Mesenchymal stem cell (in vitro differentiated cells and primary cell): ENCODE data around the gene SLC24A4.
A peak's percentile ranks its signal among the peaks of the same experiment; 100 is the strongest.

Experiments used
- DNase-seq: peaks from one replicate; pipeline ENCODE4 v3.0.0-alpha.2; 2013
- H2AFZ ChIP-seq: one replicate; pipeline ENCODE4 v1.6.1; 2013; ENCODE audit warnings: low read depth, mild to moderate bottlenecking, control low read depth, inconsistent platforms, low read length, moderate library complexity
- H2AK5ac ChIP-seq: 2 replicates; pipeline ENCODE4 v1.6.1; 2013; ENCODE audit warnings: low read length, moderate library complexity, mild to moderate bottlenecking, inconsistent platforms; ENCODE audit not compliant: severe bottlenecking
- H2BK120ac ChIP-seq: one replicate; pipeline ENCODE4 v1.6.1; 2013; ENCODE audit warnings: low read depth, mild to moderate bottlenecking, inconsistent platforms, low read length, moderate library complexity
- H2BK12ac ChIP-seq, 2 experiments: one replicate each; pipeline ENCODE4 v1.6.1; 2013; ENCODE audit warnings: inconsistent platforms in 2 of 2, low read length in 2 of 2, mild to moderate bottlenecking in 2 of 2, moderate library complexity in 2 of 2, control low read depth in 1 of 2
- H2BK15ac ChIP-seq: one replicate; pipeline ENCODE4 v1.6.1; 2013; ENCODE audit warnings: mild to moderate bottlenecking, low read depth, inconsistent platforms; ENCODE audit not compliant: poor library complexity, severe bottlenecking
- H2BK5ac ChIP-seq: 2 replicates; pipeline ENCODE4 v1.6.1; 2013; ENCODE audit warnings: low read depth, mild to moderate bottlenecking, low read length, control low read depth, inconsistent platforms; ENCODE audit not compliant: poor library complexity, severe bottlenecking
- H3K14ac ChIP-seq, 2 experiments: one replicate each; pipeline ENCODE4 v1.6.1; 2013; ENCODE audit warnings: inconsistent platforms in 2 of 2, low read length in 2 of 2, control low read depth in 1 of 2, mild to moderate bottlenecking in 1 of 2, moderate library complexity in 1 of 2
- H3K18ac ChIP-seq, 2 experiments: one replicate each; pipeline ENCODE4 v1.6.1; 2013; ENCODE audit warnings: inconsistent platforms in 2 of 2, low read length in 2 of 2, control low read depth in 1 of 2, low read depth in 1 of 2, mild to moderate bottlenecking in 1 of 2
- H3K23ac ChIP-seq, 2 experiments: one replicate each; pipeline ENCODE4 v1.6.1; 2013; ENCODE audit warnings: inconsistent platforms in 2 of 2, low read length in 2 of 2, mild to moderate bottlenecking in 2 of 2, moderate library complexity in 2 of 2, control low read depth in 1 of 2
- H3K27ac ChIP-seq: 2 replicates; pipeline ENCODE4 v1.5.1; 2013; ENCODE audit warnings: mild to moderate bottlenecking, moderate library complexity, low read length, control low read depth, inconsistent platforms; ENCODE audit not compliant: poor library complexity, severe bottlenecking
- H3K27me3 ChIP-seq, 2 experiments: 2 replicates each; pipeline versions ENCODE4 v1.6.1 to v1.7.0; 2013; ENCODE audit warnings: low read length in 2 of 2, mild to moderate bottlenecking in 2 of 2, moderate library complexity in 2 of 2, control low read depth in 1 of 2, inconsistent platforms in 1 of 2; ENCODE audit not compliant: control insufficient read depth in 1 of 2, insufficient read depth in 1 of 2
- H3K36me3 ChIP-seq, 2 experiments: 2 replicates each; pipeline versions ENCODE4 v1.6.1 to v1.7.0; 2013; ENCODE audit warnings: low read length in 2 of 2, control low read depth in 1 of 2, inconsistent platforms in 1 of 2, low read depth in 1 of 2, mild to moderate bottlenecking in 1 of 2; ENCODE audit not compliant: insufficient read depth in 2 of 2, control insufficient read depth in 1 of 2
- H3K4ac ChIP-seq, 2 experiments: one replicate each; pipeline ENCODE4 v1.6.1; 2013; ENCODE audit warnings: inconsistent platforms in 2 of 2, low read length in 2 of 2, mild to moderate bottlenecking in 2 of 2, moderate library complexity in 2 of 2, control low read depth in 1 of 2, low read depth in 1 of 2
- H3K4me1 ChIP-seq: 2 replicates; pipeline ENCODE4 v1.6.1; 2013; ENCODE audit warnings: low read depth, low read length, control low read depth; ENCODE audit not compliant: control insufficient read depth, insufficient read depth
- H3K4me2 ChIP-seq: 2 replicates; pipeline ENCODE4 v1.6.1; 2013; ENCODE audit warnings: low read length, mild to moderate bottlenecking, inconsistent platforms; ENCODE audit not compliant: poor library complexity, severe bottlenecking
- H3K4me3 ChIP-seq, 2 experiments: 2 replicates each; pipeline versions ENCODE4 v1.5.1 to v1.7.0; 2013; ENCODE audit warnings: low read length in 2 of 2, mild to moderate bottlenecking in 2 of 2, control low read depth in 1 of 2, low read depth in 1 of 2; ENCODE audit not compliant: insufficient read depth in 1 of 2
- H3K79me1 ChIP-seq: replicated peaks from 2 replicates; pipeline ENCODE4 v1.6.1; 2013; ENCODE audit warnings: mild to moderate bottlenecking, control low read depth, low read length, inconsistent platforms; ENCODE audit not compliant: poor library complexity, severe bottlenecking
- H3K9ac ChIP-seq: 2 replicates; pipeline ENCODE4 v1.7.0; 2013; ENCODE audit warnings: mild to moderate bottlenecking, low read length, moderate library complexity
- H3K9me3 ChIP-seq: 2 replicates; pipeline ENCODE4 v1.7.0; 2013; ENCODE audit warnings: mild to moderate bottlenecking, low read length; ENCODE audit not compliant: control insufficient read depth
- H4K8ac ChIP-seq: one replicate; pipeline ENCODE4 v1.6.1; 2013; ENCODE audit warnings: inconsistent platforms, mild to moderate bottlenecking, low read length, moderate library complexity
- H4K91ac ChIP-seq: one replicate; pipeline ENCODE4 v1.6.1; 2013; ENCODE audit warnings: mild to moderate bottlenecking, low read length, inconsistent platforms
- WGBS: methylation state at CpG from one replicate; pipeline ENCODE4 v1.1.7; 2013; ENCODE audit warnings: mixed read lengths; 5-methylcytosine and 5-hydroxymethylcytosine counted together

Gene SLC24A4

GRCh38 chr14:92439537-92440344 lies 116.8 kb downstream of the SLC24A4 start:
- Histone ChIP-seq H2AK5ac (no peak overlapping the region), H2BK12ac (no peak overlapping the region), H3K14ac (no peak overlapping the region), H2AFZ (no peak overlapping the region), H3K36me3 (no peaks in the 10 kb centered on the region), H2BK5ac (no peak overlapping the region), H3K79me1 (no peaks in the 10 kb centered on the region), H3K27me3 (peaks cover 0 to 11% of the 10 kb centered on the region in 2 experiments), H3K4me1 (no peaks in the 10 kb centered on the region), H3K4me3 (no peak overlapping the region), H3K9me3 (no peaks in the 10 kb centered on the region), H3K18ac (no peak overlapping the region), H3K4ac (no peak overlapping the region), H3K4me2 (no peak overlapping the region), H4K8ac (no peak overlapping the region), H3K23ac (no peak overlapping the region), H2BK120ac (no peak overlapping the region), H2BK15ac (no peak overlapping the region), H3K9ac (no peak overlapping the region), H4K91ac (no peak overlapping the region), H3K27ac (no peak overlapping the region)
- no peak for DNase-seq
- 77% methylated on average over 10 of the region's 12 CpGs for WGBS

DNA sequence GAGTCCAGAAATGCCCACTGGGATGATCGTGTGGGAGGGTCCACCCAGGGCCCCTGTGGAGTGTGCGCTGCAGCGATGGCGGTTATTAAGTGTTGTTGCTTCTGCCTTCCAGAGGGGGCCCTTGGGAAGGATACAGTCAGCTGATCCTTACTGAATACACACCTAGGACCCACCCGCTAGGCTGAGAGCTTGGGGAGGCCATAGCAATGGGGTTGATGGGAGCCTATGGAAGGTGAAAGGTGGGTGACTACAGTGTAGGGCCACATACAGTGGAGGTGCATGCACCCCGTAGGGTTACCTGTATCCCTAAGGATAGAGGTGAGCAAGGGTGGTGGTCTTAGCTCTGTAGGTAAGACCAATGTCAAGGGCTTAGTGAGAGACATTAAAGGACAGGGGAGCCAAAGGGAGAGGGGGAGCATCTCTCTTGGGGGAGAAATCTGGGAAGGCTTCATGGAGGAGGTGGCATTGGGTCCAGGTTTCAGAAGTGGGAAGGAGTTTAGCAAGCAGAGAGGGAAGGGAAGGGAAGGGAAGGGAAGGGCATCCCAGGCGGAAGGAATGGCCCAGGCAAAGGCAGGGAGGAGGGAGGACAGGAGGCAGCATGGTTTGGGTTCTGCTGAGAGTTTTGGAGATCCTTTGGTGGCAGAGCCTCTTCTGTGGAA lies 117.5 kb downstream of the SLC24A4 start:
- H3K23ac ChIP-seq, result no peak overlapping the region
- no peak overlapping the region for H2BK15ac ChIP-seq
- H3K18ac ChIP-seq, result no peak overlapping the region
- H3K4me2 ChIP-seq, result no peak overlapping the region
- no peak overlapping the region for H3K27ac ChIP-seq
- no peak overlapping the region for H3K14ac ChIP-seq
- no peak overlapping the region for H2BK12ac ChIP-seq
- 91% methylated on average over 7 of the region's 7 CpGs for WGBS
- DNase-seq, result no peak
- no peak overlapping the region for H4K8ac ChIP-seq
- H2AK5ac ChIP-seq, result no peak overlapping the region
- H3K4me1 ChIP-seq, result no peaks in the 10 kb centered on the region
- H3K4ac ChIP-seq, result no peak overlapping the region
- H2BK5ac ChIP-seq, result no peak overlapping the region
- no peak overlapping the region for H2AFZ ChIP-seq
- peaks cover 0 to 11% of the 10 kb centered on the region in 2 experiments for H3K27me3 ChIP-seq
- no peak overlapping the region for H4K91ac ChIP-seq
- no peaks in the 10 kb centered on the region for H3K79me1 ChIP-seq
- H3K4me3 ChIP-seq, result no peak overlapping the region
- H2BK120ac ChIP-seq, result no peak overlapping the region
- no peak overlapping the region for H3K9ac ChIP-seq
- no peaks in the 10 kb centered on the region for H3K36me3 ChIP-seq
- H3K9me3 ChIP-seq, result peaks cover 2% of the 10 kb centered on the region

GRCh38 chr14:92441751-92442504 lies 119.0 kb downstream of the SLC24A4 start:
- Histone ChIP-seq H3K23ac (no peak overlapping the region), H3K4me3 (no peak overlapping the region), H3K79me1 (no peaks in the 10 kb centered on the region), H4K91ac (peak overlapping the region; percentile 79), H2BK120ac (no peak overlapping the region), H3K14ac (no peak overlapping the region), H2AFZ (no peak overlapping the region), H3K9me3 (peaks cover 5% of the 10 kb centered on the region), H3K36me3 (no peaks in the 10 kb centered on the region), H3K18ac (no peak overlapping the region), H2BK15ac (no peak overlapping the region), H2BK12ac (no peak overlapping the region), H4K8ac (no peak overlapping the region), H3K4ac (no peak overlapping the region), H2BK5ac (no peak overlapping the region), H3K4me2 (no peak overlapping the region), H2AK5ac (no peak overlapping the region), H3K27ac (no peak overlapping the region), H3K27me3 (peaks cover 0 to 11% of the 10 kb centered on the region in 2 experiments), H3K4me1 (no peaks in the 10 kb centered on the region), H3K9ac (no peak overlapping the region)
- 91% methylated on average over 10 of the region's 10 CpGs for WGBS
- DNase-seq, result no peak

DNA sequence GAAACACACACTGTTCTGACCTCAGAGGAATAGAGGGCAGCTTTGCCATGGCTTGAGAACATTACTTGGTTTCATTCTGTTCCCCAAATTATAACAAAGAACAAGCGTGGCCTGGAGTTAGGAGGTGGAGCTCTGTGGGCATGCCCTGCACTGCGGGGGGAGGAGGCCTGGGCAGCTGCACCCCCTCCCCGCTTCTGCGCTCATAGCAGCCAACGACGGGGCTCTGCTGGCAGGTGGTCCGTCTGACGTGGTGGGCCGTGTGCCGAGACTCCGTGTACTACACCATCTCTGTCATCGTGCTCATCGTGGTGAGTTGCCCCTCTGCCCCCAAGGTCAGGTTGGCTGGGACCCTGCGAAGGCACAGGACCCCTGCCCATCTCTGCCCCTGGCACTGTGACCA lies 120.2 kb downstream of the SLC24A4 start:
- no peak overlapping the region for H4K91ac ChIP-seq
- H3K27me3 ChIP-seq, result peaks cover 0 to 11% of the 10 kb centered on the region in 2 experiments
- H3K4me3 ChIP-seq, result no peak overlapping the region
- no peak overlapping the region for H2BK5ac ChIP-seq
- no peak overlapping the region for H2AFZ ChIP-seq
- DNase-seq, result no peak
- no peak overlapping the region for H3K4me2 ChIP-seq
- H3K79me1 ChIP-seq, result no peaks in the 10 kb centered on the region
- peaks cover 5% of the 10 kb centered on the region for H3K9me3 ChIP-seq
- no peak overlapping the region for H4K8ac ChIP-seq
- no peak overlapping the region for H3K9ac ChIP-seq
- no peak overlapping the region for H3K23ac ChIP-seq
- no peak overlapping the region for H3K18ac ChIP-seq
- no peaks in the 10 kb centered on the region for H3K4me1 ChIP-seq
- no peak overlapping the region for H3K27ac ChIP-seq
- H2BK15ac ChIP-seq, result no peak overlapping the region
- no peak overlapping the region for H2BK120ac ChIP-seq
- no peak overlapping the region for H3K4ac ChIP-seq
- no peak overlapping the region for H3K14ac ChIP-seq
- H2BK12ac ChIP-seq, result no peak overlapping the region
- WGBS, result 90% methylated on average over 14 of the region's 14 CpGs
- no peak overlapping the region for H2AK5ac ChIP-seq
- no peaks in the 10 kb centered on the region for H3K36me3 ChIP-seq
